IMR-90 (cell line): ENCODE measurements around the gene VAC14. TPM values are rescaled to one million over a fixed set of nuclear protein-coding genes. Genes with fewer than 3 reads are reported as not detected.
A peak's percentile ranks its signal among the peaks of the same experiment; 100 is the strongest.

Experiments
- ATAC-seq: fragments of 200-7000 bp; cut with Tn5 transposase; 2 replicates; pipeline ENCODE4 v1.9.1; 2020; ENCODE audit warnings: low read depth, mild to moderate bottlenecking, moderate library complexity
- BruUV-seq: library from RNA; stranded (reverse); fragments of 400-500 nt; replicated peaks from 2 replicates; lab custom pipeline; 2021; lab: Mats Ljungman, UMichigan
- CTCF ChIA-PET: fragments of 300-600 bp; formaldehyde crosslinking; extraction: SDS; loops from one replicate; lab custom pipeline; 2021; ENCODE audit warnings: antibody characterized with exemption; lab: Yijun Ruan, JAX
- POLR2A ChIA-PET: fragments of 300-600 bp; sonication (Branson Sonifier 250); formaldehyde crosslinking; loops from one replicate; lab custom pipeline; 2022; ENCODE audit warnings: antibody characterized with exemption; ENCODE audit not compliant: unreplicated experiment; lab: Charles Lee
- DNase-seq: peaks from one replicate; pipeline ENCODE4 v3.0.0; 2013
- H2AFZ ChIP-seq: replicated peaks from 2 replicates; pipeline ENCODE3; 2013; ENCODE audit warnings: low read length, mild to moderate bottlenecking; ENCODE audit not compliant: poor library complexity
- H2AK5ac ChIP-seq: 2 replicates; pipeline ENCODE4 v1.6.1; 2013; ENCODE audit warnings: low read depth, low read length, inconsistent platforms
- H2AK9ac ChIP-seq: replicated peaks from 2 replicates; pipeline ENCODE3; 2013; ENCODE audit warnings: mild to moderate bottlenecking, low read depth, low read length, moderate library complexity; ENCODE audit not compliant: poor library complexity
- H2BK120ac ChIP-seq: 2 replicates; pipeline ENCODE4 v1.6.1; 2013; ENCODE audit warnings: low read depth, low read length, inconsistent platforms
- H2BK15ac ChIP-seq: 3 replicates; pipeline ENCODE4 v1.6.1; 2013; ENCODE audit warnings: low read depth, low read length, inconsistent platforms
- H2BK20ac ChIP-seq: 2 replicates; pipeline ENCODE4 v1.6.1; 2013; ENCODE audit warnings: low read depth, mild to moderate bottlenecking, inconsistent platforms, low read length, moderate library complexity
- H2BK5ac ChIP-seq: 2 replicates; pipeline ENCODE4 v1.6.1; 2013; ENCODE audit warnings: mild to moderate bottlenecking, low read depth, low read length, inconsistent platforms; ENCODE audit not compliant: poor library complexity, severe bottlenecking
- H3K14ac ChIP-seq: replicated peaks from 2 replicates; pipeline ENCODE4 v1.6.1; 2013; ENCODE audit warnings: low read depth, low read length, inconsistent platforms
- H3K18ac ChIP-seq: 2 replicates; pipeline ENCODE4 v1.6.1; 2013; ENCODE audit warnings: low read depth, low read length, control low read depth
- H3K23ac ChIP-seq: 2 replicates; pipeline ENCODE4 v1.6.1; 2013; ENCODE audit warnings: low read depth, low read length, inconsistent platforms
- H3K27ac ChIP-seq: 2 replicates; pipeline ENCODE4 v1.5.1; 2013; ENCODE audit warnings: mild to moderate bottlenecking, control low read depth, low read length; ENCODE audit not compliant: insufficient read depth
- H3K27me3 ChIP-seq: 2 replicates; pipeline ENCODE4 v1.6.1; 2013; ENCODE audit warnings: low read length; ENCODE audit not compliant: control insufficient read depth, insufficient read depth
- H3K36me3 ChIP-seq: 2 replicates; pipeline ENCODE4 v1.6.1; 2013; ENCODE audit warnings: low read length, mixed read lengths; ENCODE audit not compliant: control insufficient read depth, insufficient read depth
- H3K4ac ChIP-seq: 2 replicates; pipeline ENCODE4 v1.6.1; 2013; ENCODE audit warnings: low read depth, low read length, inconsistent platforms
- H3K4me1 ChIP-seq: 2 replicates; pipeline ENCODE4 v1.6.1; 2013; ENCODE audit warnings: low read length, mixed read lengths; ENCODE audit not compliant: control insufficient read depth, insufficient read depth
- H3K4me2 ChIP-seq: 2 replicates; pipeline ENCODE4 v1.6.1; 2013; ENCODE audit warnings: low read depth, mild to moderate bottlenecking, control low read depth, low read length, moderate library complexity
- H3K4me3 ChIP-seq: 2 replicates; pipeline ENCODE4 v1.5.1; 2013; ENCODE audit warnings: low read depth, mild to moderate bottlenecking, control low read depth, low read length, moderate library complexity; ENCODE audit not compliant: insufficient read depth
- H3K56ac ChIP-seq: 2 replicates; pipeline ENCODE4 v1.6.1; 2013; ENCODE audit warnings: low read length, inconsistent platforms; ENCODE audit not compliant: insufficient read depth; ENCODE audit errors: extremely low read depth
- H3K79me1 ChIP-seq, 2 experiments: 2 replicates each; pipeline ENCODE4 v1.6.1; 2013; ENCODE audit warnings: low read length in 2 of 2, inconsistent platforms in 1 of 2, low read depth in 1 of 2
- H3K9ac ChIP-seq: 2 replicates; pipeline ENCODE4 v1.6.1; 2013; ENCODE audit warnings: low read depth, low read length, control low read depth
- H3K9me1 ChIP-seq: 2 replicates; pipeline ENCODE4 v1.6.1; 2013; ENCODE audit warnings: low read length, inconsistent platforms; ENCODE audit not compliant: insufficient read depth
- H3K9me3 ChIP-seq: 2 replicates; pipeline ENCODE4 v1.6.1; 2013; ENCODE audit warnings: low read length; ENCODE audit not compliant: control insufficient read depth, insufficient read depth
- H4K20me1 ChIP-seq: 2 replicates; pipeline ENCODE4 v1.6.1; 2013; ENCODE audit warnings: low read length, inconsistent platforms; ENCODE audit not compliant: insufficient read depth
- H4K5ac ChIP-seq: 2 replicates; pipeline ENCODE4 v1.6.1; 2013; ENCODE audit warnings: mild to moderate bottlenecking, low read depth, low read length, control low read depth
- H4K8ac ChIP-seq, 2 experiments: 2 replicates each; pipeline ENCODE4 v1.6.1; 2013; ENCODE audit warnings: low read depth in 2 of 2, low read length in 2 of 2, control low read depth in 1 of 2, inconsistent platforms in 1 of 2
- H4K91ac ChIP-seq: 2 replicates; pipeline ENCODE4 v1.6.1; 2013; ENCODE audit warnings: low read depth, low read length, inconsistent platforms; ENCODE audit not compliant: insufficient read depth
- NFE2L2 ChIP-seq: fragments of 150-350 bp; IDR thresholded peaks from 2 replicates; pipeline ENCODE4 v1.6.1; 2016; ENCODE audit warnings: low read depth, mild to moderate bottlenecking, low read length
- WGBS, 2 experiments: methylation state at CpG; one replicate each; pipeline versions ENCODE4 v1.1.5 to v1.1.7; 2013; ENCODE audit warnings: missing lambda C conversion rate in 2 of 2; ENCODE audit not compliant: insufficient read length in 1 of 2; ENCODE audit errors: extremely low coverage in 2 of 2; 5-methylcytosine and 5-hydroxymethylcytosine counted together
- dilution Hi-C: fragments of 300-500 bp; cut with HindIII; formaldehyde crosslinking; loops from one replicate; pipeline ENCODE4 v1.14.3; 2018; ENCODE audit warnings: low sequenced_read_pairs; ENCODE audit not compliant: unreplicated experiment
- in situ Hi-C: fragments of 300-500 bp; cut with MboI; formaldehyde crosslinking; loops from 3 replicates; pipeline ENCODE4 v1.14.3; 2019; ENCODE audit warnings: low sequenced_read_pairs, inconsistent platforms, mixed read lengths
- intact Hi-C: fragments of 100-400 bp; cut with micrococcal nuclease; formaldehyde crosslinking; loops from 2 replicates; pipeline ENCODE4 v1.10.0; 2022
- polyA plus RNA-seq, 3 experiments: library from polyadenylated mRNA; depleted of rRNA; stranded (reverse); fragments of >200 nt; gene quantifications; 2 replicates each; pipeline ENCODE4 v1.2.3, GENCODE V29; 2012; ENCODE audit warnings: low replicate concordance in 1 of 3
- total RNA-seq: library from RNA; depleted of rRNA; stranded (reverse); fragments of >200 nt; gene quantifications from 2 replicates; pipeline ENCODE4 v1.2.3, GENCODE V29; 2012

VAC14 gene
- total and polyA plus RNA-seq, 2 of the 4 experiments (the other 2 are of a cell fraction), result 21.1 to 40.2 TPM

DNA sequence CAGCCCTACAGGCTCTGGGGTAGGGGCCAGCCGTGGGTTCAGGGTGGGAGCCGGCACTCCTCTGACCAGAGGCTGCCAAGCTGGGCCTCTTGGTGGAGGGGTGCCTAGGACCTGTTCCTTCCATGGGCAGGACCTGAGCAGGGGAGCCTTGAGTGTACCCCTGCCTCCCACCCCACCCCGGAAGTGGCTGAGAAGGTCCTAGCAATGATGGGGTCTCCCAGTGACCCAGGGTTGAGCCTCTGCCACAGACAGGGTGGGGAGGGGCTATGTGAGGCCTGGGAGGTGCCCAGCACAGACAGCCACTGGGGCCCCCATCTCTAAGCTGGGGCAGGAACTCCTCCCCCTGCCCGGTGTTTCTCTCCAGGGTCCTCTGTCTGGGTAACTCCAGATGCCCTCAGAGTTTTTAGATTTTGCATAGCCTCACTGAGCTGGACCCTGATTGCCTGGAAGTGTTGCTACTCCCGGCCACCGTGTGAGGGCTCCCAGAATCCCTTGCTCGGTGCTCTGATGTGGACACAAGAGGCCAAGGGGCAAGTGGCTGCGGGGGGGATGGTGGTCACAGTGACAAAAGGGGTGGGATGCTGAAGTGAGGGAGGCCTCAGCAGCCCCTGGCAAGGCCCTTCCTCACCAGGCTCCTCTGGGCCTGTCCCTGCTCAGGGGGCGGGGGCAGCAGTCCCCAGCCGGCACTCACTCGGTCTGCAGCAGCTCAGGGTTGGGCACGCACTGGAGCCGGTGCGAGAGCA is 108.7 kb downstream of the VAC14 start:
- Histone ChIP-seq H3K23ac (peak overlapping the region; percentile 65; the same call in 1 of the 2 replicates), H3K79me1 (peaks cover 3 to 66% of the 10 kb centered on the region in 2 experiments), H3K9me1 (peaks cover 65% of the 10 kb centered on the region), H2BK120ac (peak overlapping the region; percentile 99), H2AK9ac (peak overlapping the region; percentile 100), H3K18ac (peak overlapping the region; percentile 73), H2AK5ac (peak overlapping the region; percentile 100), H3K9ac (peak overlapping the region; percentile 9; the same call in 1 of the 2 replicates), H2BK5ac (peak overlapping the region; percentile 96), H2AFZ (peak overlapping the region; percentile 82), H4K8ac (peak overlapping the region; percentile 69 to 97), H3K27ac (peak overlapping the region; percentile 87), H3K56ac (no peak overlapping the region; the same call in 1 of the 2 replicates), H4K5ac (peak overlapping the region; percentile 48), H3K27me3 (no peaks in the 10 kb centered on the region), H3K4me1 (peaks cover 66% of the 10 kb centered on the region), H4K91ac (peak overlapping the region; percentile 99), H3K4ac (peak overlapping the region; percentile 98), H3K4me3 (no peak overlapping the region), H3K14ac (peak overlapping the region; percentile 90), H2BK15ac (peak overlapping the region; percentile 94; the same call in 2 of the 3 replicates), H2BK20ac (peak overlapping the region; percentile 98), H3K4me2 (no peak overlapping the region), H3K9me3 (no peaks in the 10 kb centered on the region), H3K36me3 (no peaks in the 10 kb centered on the region), H4K20me1 (no peaks in the 10 kb centered on the region)
- no peak for TF ChIP-seq NFE2L2
- DNase-seq (no peak), ATAC-seq (peak; percentile 38)
- in situ Hi-C loops (loop anchor here (25.0 kb wide), 1 partner anchor 670 kb away; the partner anchor contains the start of gene CALB2), dilution Hi-C loops (no loop called here), intact Hi-C loops (loop anchor here (2.0 kb wide), 1 partner anchor 14 kb away; no protein-coding TSS in a partner anchor)
- BruUV-seq, result no TSS peak
- ChIA-PET CTCF (interaction anchor here (1.1 kb wide), 1 partner anchor 79 kb away, joined by 3 read pairs; no protein-coding TSS in a partner anchor), POLR2A (interaction anchor here (0.6 to 0.8 kb wide), 2 partner anchors 11 to 37 kb away, joined by 9 to 14 read pairs; no protein-coding TSS in a partner anchor)
- WGBS, 2 experiments, result 78% methylated on average over 6 of the region's 14 CpGs; no CpG with 5 or more reads in 1 of the 2 experiments
